Hematopoietic multipotent progenitor cell (in vitro differentiated cells): Measurements from ENCODE around the gene TMEM132C. TPM values are rescaled to one million over a fixed set of nuclear protein-coding genes. Genes with fewer than 3 reads are reported as not detected.
A peak's percentile ranks its signal among the peaks of the same experiment; 100 is the strongest.

Source experiments
- DNase-seq, 3 donors: peaks; one replicate each; pipeline ENCODE4 v3.0.0-alpha.2; 2011 to 2015; ENCODE audit warnings: low read depth in 2 of 3, low spot score in 2 of 3
- small RNA-seq: library from RNA; depleted of rRNA; stranded (forward); fragments of <200 nt; gene quantifications from one replicate; pipeline ENCODE3, GENCODE V24; 2012
- total RNA-seq: library from RNA; depleted of rRNA; stranded (reverse); fragments of >200 nt; gene quantifications from one replicate; pipeline ENCODE4 v1.2.3, GENCODE V29; 2012

TMEM132C gene
- total RNA-seq, 1 donor: under 0.01 TPM

DNA sequence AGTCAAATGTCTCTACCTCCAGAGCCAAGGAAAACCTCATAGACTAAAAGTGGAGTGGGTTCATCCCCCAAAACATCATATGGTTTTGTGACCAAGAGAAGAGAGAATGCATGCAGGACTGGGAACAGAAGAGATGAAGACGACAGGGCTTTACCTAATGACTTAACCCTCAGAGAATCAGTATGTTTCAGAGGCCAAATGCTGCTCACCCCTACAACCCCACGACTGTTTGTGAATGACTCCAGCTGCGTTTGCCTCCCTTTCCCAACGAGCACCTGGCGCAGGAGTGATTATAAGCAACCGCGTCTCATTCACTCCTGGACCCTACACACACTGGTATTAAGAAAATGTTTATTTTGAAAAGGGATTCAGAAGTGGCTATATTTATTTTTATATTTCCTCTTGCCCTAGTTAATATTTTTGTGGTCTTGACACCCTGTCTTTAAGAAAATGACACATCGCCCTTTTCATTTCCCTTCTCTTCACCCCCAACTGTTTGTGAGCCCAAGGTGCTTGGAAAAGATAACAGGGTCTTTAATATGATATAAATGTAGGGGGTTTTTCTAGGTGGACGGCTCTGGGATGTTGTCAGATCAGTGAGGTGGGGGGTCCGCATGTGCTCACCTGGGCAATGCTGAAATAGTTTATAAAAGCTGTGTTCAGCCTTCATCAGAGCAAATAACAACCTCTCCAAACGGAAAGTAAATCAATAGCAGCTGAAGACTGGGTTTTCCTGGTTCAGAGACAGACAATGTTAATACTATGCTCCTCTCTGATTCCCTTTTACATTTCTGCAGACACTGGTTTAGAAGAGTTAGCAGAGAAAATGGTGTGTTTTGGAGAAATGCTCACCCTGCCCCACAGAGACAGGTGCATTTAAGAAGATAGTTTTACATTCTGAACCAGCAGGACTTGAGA is 479.1 kb downstream of the TMEM132C start:
- peak in 2 of 3 donors; percentile 23 to 77 for DNase-seq

GRCh38 chr12:128747441-128747840 is 480.5 kb downstream of the TMEM132C start:
- no peak for DNase-seq

GRCh38 chr12:128752386-128752785 is 485.4 kb downstream of the TMEM132C start:
- no peak for DNase-seq

- no peak for DNase-seq
Observed at GRCh38 chr12:128753438-128753837, 486.5 kb downstream of the TMEM132C start.

GRCh38 chr12:128754275-128754674 is 487.3 kb downstream of the TMEM132C start:
- DNase-seq: no peak

DNA sequence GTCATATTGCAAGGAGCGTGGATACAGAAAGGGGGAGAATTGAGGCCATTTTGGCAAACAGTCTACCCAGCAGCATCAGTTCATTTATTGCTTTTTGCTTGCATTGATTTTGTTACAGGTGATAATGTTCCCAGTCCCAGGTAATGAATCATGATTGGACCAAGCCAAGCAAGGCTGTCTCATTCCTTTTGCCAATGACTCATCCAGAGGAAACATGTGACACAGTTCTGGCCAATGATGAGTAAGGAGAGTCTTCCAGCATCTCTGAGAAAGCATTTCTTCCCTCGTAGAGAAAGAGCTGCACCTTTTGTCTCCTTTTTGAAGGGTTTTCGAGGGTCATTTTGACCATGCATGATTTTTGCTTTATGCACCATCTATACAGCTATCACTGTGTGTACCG is 488.6 kb downstream of the TMEM132C start:
- DNase-seq: no peak

Small RNAs within 50 kb of the gene (small RNA-seq; reads per million reads assigned to genes)
- gene MIR3612 (not detected), gene MIR4419B (not detected)
